ENCODE results near the gene MOSPD2. TPM values are rescaled to one million over a fixed set of nuclear protein-coding genes. Genes with fewer than 3 reads are reported as not detected.

The MOSPD2 gene
- total and polyA plus RNA-seq, 2 experiments from 2014 or later = 8.2 to 21.1 TPM

GRCh38 chrX:14871767-14872166 lies 1.5 kb upstream of the MOSPD2 start:
- Histone ChIP-seq H3K4me3 (no peak overlapping the region), H3K36me3 (replicated peaks; ENCODE audit: insufficient read depth, low read depth) (no peaks in the 10 kb centered on the region), H2AFZ (no peak overlapping the region), H3K79me2 (peaks cover 21% of the 10 kb centered on the region), H3K9me2 (replicated peaks; ENCODE audit: insufficient read depth) (no peaks in the 10 kb centered on the region), H4K20me1 (ENCODE audit: insufficient read depth, poor library complexity, severe bottlenecking) (no peaks in the 10 kb centered on the region), H3K9me3 (ENCODE audit: low read depth) (peaks cover 8% of the 10 kb centered on the region), H3K27ac (no peak overlapping the region), H3K4me2 (peak overlapping the region; percentile 72), H3K27me3 (no peaks in the 10 kb centered on the region), H3K4me1 (ENCODE audit: insufficient read depth) (no peaks in the 10 kb centered on the region)
- no peak for DNase-seq (ENCODE audit: low spot score)
- TF ChIP-seq, protein P1, sequence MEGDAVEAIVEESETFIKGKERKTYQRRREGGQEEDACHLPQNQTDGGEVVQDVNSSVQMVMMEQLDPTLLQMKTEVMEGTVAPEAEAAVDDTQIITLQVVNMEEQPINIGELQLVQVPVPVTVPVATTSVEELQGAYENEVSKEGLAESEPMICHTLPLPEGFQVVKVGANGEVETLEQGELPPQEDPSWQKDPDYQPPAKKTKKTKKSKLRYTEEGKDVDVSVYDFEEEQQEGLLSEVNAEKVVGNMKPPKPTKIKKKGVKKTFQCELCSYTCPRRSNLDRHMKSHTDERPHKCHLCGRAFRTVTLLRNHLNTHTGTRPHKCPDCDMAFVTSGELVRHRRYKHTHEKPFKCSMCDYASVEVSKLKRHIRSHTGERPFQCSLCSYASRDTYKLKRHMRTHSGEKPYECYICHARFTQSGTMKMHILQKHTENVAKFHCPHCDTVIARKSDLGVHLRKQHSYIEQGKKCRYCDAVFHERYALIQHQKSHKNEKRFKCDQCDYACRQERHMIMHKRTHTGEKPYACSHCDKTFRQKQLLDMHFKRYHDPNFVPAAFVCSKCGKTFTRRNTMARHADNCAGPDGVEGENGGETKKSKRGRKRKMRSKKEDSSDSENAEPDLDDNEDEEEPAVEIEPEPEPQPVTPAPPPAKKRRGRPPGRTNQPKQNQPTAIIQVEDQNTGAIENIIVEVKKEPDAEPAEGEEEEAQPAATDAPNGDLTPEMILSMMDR (IDR thresholded peaks at IDR 0.05; ENCODE audit: poor library complexity) = no peak
- no peak for TF ChIP-seq EZH2phosphoT487 (IDR thresholded peaks at IDR 0.05; ENCODE audit: low read depth, severe bottlenecking, unreplicated experiment)
- 68% methylated on average over 1 of the region's 1 CpG for WGBS (ENCODE audit: low lambda C conversion rate, missing lambda C conversion rate)

DNA sequence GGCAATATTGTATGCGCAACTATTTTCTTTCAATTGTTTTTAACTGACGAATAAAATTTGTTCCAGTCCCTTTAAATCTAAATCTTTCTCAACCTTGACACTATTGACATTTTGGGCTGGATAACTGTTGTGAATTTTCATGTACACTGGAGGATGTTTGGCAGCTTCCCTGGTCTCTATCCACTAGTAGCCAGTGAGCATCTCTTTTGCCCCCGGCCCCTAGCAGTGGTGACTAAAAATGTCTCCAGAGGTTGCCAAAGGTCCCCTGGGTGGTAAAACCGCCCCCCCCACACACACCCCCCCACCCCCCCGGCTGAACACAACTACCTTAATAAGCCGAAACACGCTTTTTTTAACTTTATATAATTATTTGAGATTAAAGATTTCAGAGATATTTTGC lies 866 bp upstream of the MOSPD2 start:
- no peak for DNase-seq (ENCODE audit: low spot score)
- H3K9me3 ChIP-seq (ENCODE audit: low read depth) = peaks cover 2% of the 10 kb centered on the region
- peak overlapping the region; percentile 72 for H3K4me2 ChIP-seq
- H3K9me2 ChIP-seq (replicated peaks; ENCODE audit: insufficient read depth) = no peaks in the 10 kb centered on the region
- H3K27ac ChIP-seq = no peak overlapping the region
- no peaks in the 10 kb centered on the region for H3K36me3 ChIP-seq (replicated peaks; ENCODE audit: insufficient read depth, low read depth)
- H3K79me2 ChIP-seq = peaks cover 23% of the 10 kb centered on the region
- no peaks in the 10 kb centered on the region for H3K4me1 ChIP-seq (ENCODE audit: insufficient read depth)
- no peak for TF ChIP-seq EZH2phosphoT487 (IDR thresholded peaks at IDR 0.05; ENCODE audit: low read depth, severe bottlenecking, unreplicated experiment)
- H3K27me3 ChIP-seq = no peaks in the 10 kb centered on the region
- H2AFZ ChIP-seq = peak overlapping the region; percentile 15
- no peak overlapping the region for H3K4me3 ChIP-seq
- WGBS (ENCODE audit: low lambda C conversion rate, missing lambda C conversion rate) = 50% methylated on average over 7 of the region's 7 CpGs
- H4K20me1 ChIP-seq (ENCODE audit: insufficient read depth, poor library complexity, severe bottlenecking) = no peaks in the 10 kb centered on the region

DNA sequence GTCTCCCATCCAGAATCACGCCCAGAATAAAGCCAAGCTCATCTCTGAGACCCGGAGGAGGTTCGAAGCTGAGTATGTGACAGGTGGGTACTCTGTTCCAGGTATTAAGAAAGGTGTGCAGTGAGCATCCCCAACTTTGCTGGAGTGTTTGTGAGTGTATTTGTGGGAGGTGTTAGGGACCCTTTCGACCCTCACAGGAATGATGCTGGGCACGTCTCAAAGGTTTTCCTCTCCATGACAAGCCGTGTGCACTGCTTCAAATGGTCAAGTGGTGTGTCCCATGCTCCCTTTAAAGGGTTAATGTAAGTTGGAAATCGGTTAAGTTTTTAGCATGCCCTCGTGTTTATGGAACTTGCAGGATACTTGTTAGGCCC lies 442 bp downstream of the MOSPD2 start:
- peak overlapping the region; percentile 44 for H3K4me3 ChIP-seq
- no peaks in the 10 kb centered on the region for H3K4me1 ChIP-seq (ENCODE audit: insufficient read depth)
- H3K9me3 ChIP-seq (ENCODE audit: low read depth) = no peaks in the 10 kb centered on the region
- peak overlapping the region; percentile 87 for H3K27ac ChIP-seq
- peak overlapping the region; percentile 80 for H3K4me2 ChIP-seq
- WGBS (ENCODE audit: low lambda C conversion rate, missing lambda C conversion rate) = 30% methylated on average over 8 of the region's 8 CpGs
- no peaks in the 10 kb centered on the region for H3K36me3 ChIP-seq (replicated peaks; ENCODE audit: insufficient read depth, low read depth)
- peak; percentile 8 for DNase-seq (ENCODE audit: low spot score)
- no peaks in the 10 kb centered on the region for H3K27me3 ChIP-seq
- H4K20me1 ChIP-seq (ENCODE audit: insufficient read depth, poor library complexity, severe bottlenecking) = no peaks in the 10 kb centered on the region
- H2AFZ ChIP-seq = peak overlapping the region; percentile 59
- TF ChIP-seq, protein P1 (IDR thresholded peaks at IDR 0.05; ENCODE audit: poor library complexity) = no peak
- TF ChIP-seq EZH2 (IDR thresholded peaks at IDR 0.05; ENCODE audit: borderline replicate concordance) (no peak), EZH2phosphoT487 (IDR thresholded peaks at IDR 0.05; ENCODE audit: low read depth, severe bottlenecking, unreplicated experiment) (no peak)
- peaks cover 29% of the 10 kb centered on the region for H3K79me2 ChIP-seq
- no peaks in the 10 kb centered on the region for H3K9me2 ChIP-seq (replicated peaks; ENCODE audit: insufficient read depth)

GRCh38 chrX:14875624-14876023 lies 2.4 kb downstream of the MOSPD2 start:
- H3K79me2 ChIP-seq = peaks cover 35% of the 10 kb centered on the region
- TF ChIP-seq, protein P1 (IDR thresholded peaks at IDR 0.05; ENCODE audit: poor library complexity) = no peak
- TF ChIP-seq EZH2 (IDR thresholded peaks at IDR 0.05; ENCODE audit: borderline replicate concordance) (no peak), EZH2phosphoT487 (IDR thresholded peaks at IDR 0.05; ENCODE audit: low read depth, severe bottlenecking, unreplicated experiment) (no peak)
- H4K20me1 ChIP-seq (ENCODE audit: insufficient read depth, poor library complexity, severe bottlenecking) = no peaks in the 10 kb centered on the region
- H3K9me2 ChIP-seq (replicated peaks; ENCODE audit: insufficient read depth) = no peaks in the 10 kb centered on the region
- no peak overlapping the region for H3K4me3 ChIP-seq
- H3K36me3 ChIP-seq (replicated peaks; ENCODE audit: insufficient read depth, low read depth) = no peaks in the 10 kb centered on the region
- H2AFZ ChIP-seq = no peak overlapping the region
- WGBS (ENCODE audit: low lambda C conversion rate, missing lambda C conversion rate) = 77% methylated on average over 7 of the region's 7 CpGs
- H3K4me2 ChIP-seq = no peak overlapping the region
- DNase-seq (ENCODE audit: low spot score) = no peak
- H3K27ac ChIP-seq = no peak overlapping the region
- no peaks in the 10 kb centered on the region for H3K27me3 ChIP-seq
- H3K9me3 ChIP-seq (ENCODE audit: low read depth) = no peaks in the 10 kb centered on the region
- no peaks in the 10 kb centered on the region for H3K4me1 ChIP-seq (ENCODE audit: insufficient read depth)
